Cardiac septum (tissue), 1 donor: ENCODE data around the gene ZNF132. TPM values are rescaled to one million over a fixed set of nuclear protein-coding genes. Genes with fewer than 3 reads are reported as not detected.
"Not testable (repeated sequence)": the region's sequence is repeated elsewhere in the genome, so short reads cannot be mapped to it uniquely, and the experiment has no call there.

Experiments used
- DNase-seq: peaks from one replicate; pipeline ENCODE4 v3.0.0-alpha.2; 2020; ENCODE audit warnings: low spot score
- intact Hi-C: fragments of 100-400 bp; cut with DNase I; formaldehyde crosslinking; loops from one replicate; pipeline ENCODE4 v1.14.0; 2022
- total RNA-seq: library from RNA; stranded (reverse); fragmentation: NEBNext Ultra II Directional; extraction: Animal tissue kit (Norgen Biotek cat#: 25700); gene quantifications from one replicate; pipeline ENCODE4 v1.2.1, GENCODE V29; 2021
- donor health status: DM: no; HTN: no; CAD: no.

The ZNF132 gene
- total RNA-seq, 1 donor from 2014 or later = 5.4 TPM

DNA sequence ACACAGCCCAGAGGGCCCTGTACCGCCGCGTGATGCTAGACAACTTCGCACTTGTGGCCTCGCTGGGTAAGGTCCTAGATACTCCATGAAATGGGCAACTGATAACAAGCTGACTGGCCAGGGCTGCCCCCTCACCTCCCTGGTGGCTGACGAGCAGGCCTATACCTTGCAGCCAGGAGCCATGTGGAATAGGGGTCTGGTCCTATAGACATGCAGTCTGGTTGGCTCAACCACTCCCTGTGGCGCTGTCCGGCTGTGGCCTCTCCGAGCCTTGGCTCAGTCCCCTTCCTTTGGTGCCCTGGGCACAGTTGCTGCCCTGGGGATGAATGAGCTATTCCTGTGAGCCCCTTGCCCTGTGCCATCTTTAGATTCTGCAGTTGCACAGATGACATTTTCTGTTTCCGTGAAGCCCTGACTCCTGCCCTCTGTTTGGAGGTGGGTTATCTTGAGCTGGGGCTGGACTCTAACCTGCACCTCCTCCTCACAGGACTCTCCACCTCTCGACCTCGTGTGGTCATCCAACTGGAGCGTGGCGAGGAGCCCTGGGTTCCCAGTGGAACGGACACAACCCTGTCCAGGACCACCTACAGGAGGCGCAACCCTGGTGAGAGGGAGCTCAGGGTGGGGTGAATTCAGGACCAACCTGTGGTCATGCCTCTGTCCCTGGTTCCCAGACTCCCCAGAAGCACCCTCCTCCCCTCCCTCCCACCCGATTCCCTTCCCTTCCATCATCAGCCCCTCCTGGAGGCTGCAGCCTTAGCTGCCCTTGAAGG, 29.5 kb upstream of the ZNF132 start:
- DNase-seq = no peak
- intact Hi-C loops = no loop called here

DNA sequence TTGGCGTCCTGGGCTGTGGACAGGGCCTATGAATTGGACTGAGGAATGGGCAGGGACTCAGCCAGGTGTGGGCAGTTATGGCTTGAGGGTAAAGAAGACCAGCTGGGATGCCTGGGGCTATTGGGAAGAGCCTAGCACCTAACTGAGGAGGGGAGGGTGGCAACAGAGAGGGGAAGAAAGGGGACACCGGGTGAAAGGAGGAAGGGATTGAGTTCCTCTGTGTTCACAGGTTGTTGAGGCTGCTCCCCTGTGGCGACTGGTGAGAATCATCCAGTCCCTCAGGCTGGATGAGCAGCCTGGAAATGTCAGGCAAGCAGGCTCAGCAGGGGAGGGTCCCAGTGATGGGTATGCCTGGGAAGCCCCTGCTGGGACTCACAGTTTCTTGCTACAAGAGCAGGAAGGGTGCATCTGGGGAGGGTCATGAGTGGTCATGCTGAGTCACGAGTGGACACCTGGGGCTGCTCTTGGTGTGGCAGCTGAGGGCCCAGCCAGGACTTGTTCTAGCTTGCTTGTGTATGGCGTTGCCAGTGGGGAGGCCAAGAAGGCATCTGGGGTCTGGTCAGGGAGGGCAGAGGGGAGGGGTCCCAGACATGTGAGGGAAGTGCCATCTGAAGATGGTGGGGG, 28.4 kb upstream of the ZNF132 start:
- intact Hi-C loops = no loop called here
- DNase-seq = no peak

DNA sequence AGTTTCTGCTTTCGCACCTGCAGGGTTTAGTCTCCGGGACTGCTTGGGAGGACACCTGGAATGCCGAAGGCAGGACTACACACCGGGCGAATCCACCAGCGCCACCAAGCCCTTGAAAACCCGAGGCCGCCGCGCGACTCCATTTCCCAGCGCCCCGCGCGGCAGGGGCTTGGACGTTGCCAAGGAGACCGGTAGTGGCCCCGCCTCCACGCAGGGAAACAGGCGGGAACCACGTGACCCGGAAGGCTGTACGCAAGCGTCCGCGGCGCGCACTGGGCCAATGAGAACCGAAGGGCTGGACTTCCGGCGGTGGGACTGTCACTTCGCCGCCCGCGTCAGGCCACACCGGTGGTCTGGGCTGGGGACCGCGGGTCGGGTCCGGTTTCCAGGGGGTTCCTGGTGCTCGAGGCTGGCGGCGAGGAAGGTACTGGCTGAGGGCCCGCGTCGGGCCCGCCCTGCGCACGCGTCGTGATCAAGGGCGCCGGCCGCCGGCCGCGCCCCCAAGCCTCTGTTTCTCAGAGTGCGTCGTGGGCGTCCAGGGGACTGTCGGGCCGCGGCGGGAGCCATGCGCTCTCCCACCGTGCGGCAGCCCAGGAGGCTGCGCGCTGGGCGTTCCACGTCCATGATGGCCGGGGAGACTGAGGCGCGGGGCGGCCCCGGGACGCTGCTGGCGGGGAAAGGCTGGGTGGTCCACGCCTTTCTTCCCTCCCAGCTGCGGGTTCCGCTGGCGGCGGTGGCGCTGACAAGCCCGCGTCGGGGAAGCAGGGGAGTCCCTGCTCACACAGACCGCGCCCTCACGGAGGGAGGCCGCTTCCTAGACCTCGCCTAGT, 27.0 kb upstream of the ZNF132 start, which contains the start of gene ZNF324:
ZNF324 (plus strand) TSS at position 321 of the 830 bp plus-strand sequence. CDS start 2,106 bp downstream, outside the sequence.
- intact Hi-C loops = loop anchor here (1.0 kb wide), 1 partner anchor 27 kb away; the partner anchor contains the start of gene ZNF132

DNA sequence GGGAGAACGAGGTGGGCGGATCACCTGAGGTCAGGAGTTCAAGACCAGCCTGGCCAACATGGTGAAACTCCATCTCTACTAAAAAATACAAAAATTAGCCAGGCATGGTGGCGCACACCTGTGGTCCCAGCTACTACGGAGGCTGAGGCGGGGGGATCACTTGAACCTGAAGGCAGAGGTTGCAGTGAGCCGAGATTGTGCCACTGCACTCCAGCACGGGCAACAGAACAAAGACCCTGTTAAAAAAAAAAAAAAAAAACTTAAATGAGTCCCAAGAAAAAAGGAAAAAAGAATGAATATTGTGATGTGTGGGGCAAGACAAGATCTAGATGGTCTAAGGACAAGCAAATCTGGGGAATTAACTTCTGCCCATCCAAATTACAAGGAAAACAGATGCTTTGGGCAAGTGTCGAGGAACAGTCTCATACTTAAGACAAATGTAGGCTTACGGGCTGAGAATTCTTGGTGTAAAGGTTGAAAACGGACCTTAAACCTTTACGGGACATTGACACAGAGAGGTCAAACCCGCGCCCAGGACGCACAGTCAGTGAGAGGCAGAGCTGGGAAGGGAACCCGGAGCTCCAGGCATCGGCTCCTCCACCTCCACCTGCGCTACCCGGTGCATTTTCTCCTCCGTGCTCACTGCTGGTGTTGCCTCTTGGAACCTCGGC, 26.3 kb upstream of the ZNF132 start:
- no peak for DNase-seq
- intact Hi-C loops = loop anchor here (1.0 kb wide), 1 partner anchor 26 kb away; the partner anchor contains the start of gene ZNF132

More for the DNA sequence above, 27.0 kb upstream of the ZNF132 start, which contains the start of gene ZNF324:
- peak; percentile 99 for DNase-seq

DNA sequence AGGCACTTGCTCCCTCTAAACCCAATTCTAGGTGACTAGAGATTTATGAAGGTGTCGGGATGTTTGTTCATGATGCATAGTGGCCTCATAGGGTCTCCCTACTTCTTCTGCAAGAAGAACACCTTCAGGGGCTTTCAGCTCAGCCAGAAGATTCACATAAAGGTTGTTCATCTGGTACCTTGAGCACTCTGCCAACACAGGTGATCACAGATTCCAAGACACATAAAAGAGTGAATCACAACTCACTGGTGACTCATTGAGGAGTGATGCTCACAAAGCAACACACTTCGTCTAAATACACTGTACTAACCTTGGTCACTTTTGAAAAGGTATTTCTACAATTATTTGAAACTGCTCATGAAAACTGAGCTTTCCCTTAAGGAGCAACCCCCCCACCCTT, 20.1 kb upstream of the ZNF132 start:
- DNase-seq = no peak
- intact Hi-C loops = no loop called here

DNA sequence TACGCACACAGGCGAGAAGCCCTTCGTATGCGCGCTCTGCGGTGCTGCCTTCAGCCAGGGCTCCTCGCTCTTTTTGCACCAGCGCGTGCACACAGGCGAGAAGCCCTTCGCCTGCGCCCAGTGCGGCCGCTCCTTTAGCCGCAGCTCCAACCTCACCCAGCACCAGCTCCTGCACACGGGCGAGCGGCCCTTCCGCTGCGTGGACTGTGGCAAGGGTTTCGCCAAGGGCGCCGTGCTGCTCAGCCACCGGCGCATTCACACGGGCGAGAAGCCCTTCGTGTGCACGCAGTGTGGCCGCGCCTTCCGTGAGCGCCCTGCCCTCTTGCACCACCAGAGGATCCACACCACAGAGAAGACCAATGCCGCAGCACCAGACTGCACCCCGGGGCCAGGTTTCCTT, 16.2 kb upstream of the ZNF132 start:
- intact Hi-C loops = no loop called here
- DNase-seq = no peak

DNA sequence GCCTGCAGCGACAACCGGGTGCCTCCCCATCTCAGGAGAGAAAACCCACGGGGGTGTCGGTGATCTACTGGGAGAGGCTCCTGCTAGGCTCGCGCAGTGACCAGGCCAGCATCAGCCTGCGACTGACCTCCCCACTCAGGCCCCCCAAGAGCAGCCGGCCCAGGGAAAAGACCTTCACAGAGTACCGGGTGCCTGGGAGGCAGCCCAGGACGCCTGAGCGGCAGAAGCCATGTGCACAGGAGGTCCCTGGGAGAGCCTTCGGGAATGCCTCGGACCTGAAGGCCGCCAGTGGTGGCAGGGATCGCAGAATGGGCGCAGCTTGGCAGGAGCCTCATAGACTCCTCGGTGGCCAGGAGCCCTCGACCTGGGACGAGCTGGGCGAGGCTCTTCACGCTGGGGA, 15.4 kb upstream of the ZNF132 start:
- intact Hi-C loops = no loop called here

DNA sequence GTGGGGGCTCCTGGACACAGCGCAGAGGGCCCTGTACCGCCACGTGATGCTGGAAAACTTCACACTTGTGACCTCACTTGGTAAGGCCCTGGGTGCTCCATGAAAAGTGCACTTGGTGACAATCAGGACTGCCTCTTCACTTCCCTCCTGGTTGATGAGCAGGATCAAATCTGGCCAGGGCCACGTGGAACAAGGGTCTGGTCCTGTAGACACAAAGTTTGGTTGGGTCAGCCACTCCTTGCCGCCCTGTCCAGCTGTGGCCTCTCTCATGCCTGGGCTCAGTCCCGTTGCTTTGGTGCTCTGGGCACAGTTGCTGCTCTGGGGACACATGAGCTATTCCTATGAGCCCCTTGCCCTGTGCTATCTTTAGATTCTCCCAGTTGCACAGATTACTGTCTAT, 13.8 kb upstream of the ZNF132 start:
- intact Hi-C loops = no loop called here
- no peak for DNase-seq

More for the DNA sequence above, 15.4 kb upstream of the ZNF132 start:
- no peak for DNase-seq

DNA sequence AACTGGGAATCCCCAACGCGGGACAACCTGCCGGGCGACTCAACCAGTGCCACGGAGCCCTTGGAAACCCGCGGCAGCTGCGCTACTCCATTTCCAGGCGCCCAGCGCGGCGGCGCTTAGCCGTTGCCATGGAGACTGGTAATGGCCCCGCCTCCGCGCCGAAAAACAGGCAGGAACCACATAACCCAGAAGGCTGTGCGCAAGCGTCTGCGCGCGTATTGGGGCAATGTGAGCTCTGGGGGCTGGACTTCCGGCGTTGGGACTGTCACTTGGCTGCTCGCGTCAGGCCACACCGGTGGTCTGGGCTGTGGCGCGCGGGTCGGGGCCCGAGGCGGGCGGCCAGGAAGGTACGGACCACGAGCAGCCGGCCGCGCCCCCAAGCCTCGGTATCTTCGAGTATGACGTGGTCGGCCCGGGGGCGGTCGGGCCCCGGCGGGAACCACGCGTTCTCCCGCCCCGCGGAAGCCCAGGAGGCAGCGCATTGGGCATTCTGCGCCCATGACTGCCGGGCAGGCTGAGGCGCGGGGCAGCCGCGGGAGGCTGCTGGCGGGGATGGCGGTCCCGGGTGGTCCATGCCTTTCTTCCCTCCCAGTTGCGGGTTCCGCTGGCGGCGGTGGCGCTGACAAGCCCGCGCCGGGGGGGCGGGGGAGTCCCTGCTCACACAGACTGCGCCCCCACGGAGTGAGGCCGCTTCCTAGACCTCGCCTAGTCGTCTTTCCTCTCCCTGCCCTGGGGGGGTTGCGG, 11.6 kb upstream of the ZNF132 start, which contains the start of gene ZNF324B:
ZNF324B (plus strand) TSS at position 265 of the 744 bp plus-strand sequence. CDS start 2,080 bp downstream, outside the sequence.
- DNase-seq = peak; percentile 95
- intact Hi-C loops = no loop called here

DNA sequence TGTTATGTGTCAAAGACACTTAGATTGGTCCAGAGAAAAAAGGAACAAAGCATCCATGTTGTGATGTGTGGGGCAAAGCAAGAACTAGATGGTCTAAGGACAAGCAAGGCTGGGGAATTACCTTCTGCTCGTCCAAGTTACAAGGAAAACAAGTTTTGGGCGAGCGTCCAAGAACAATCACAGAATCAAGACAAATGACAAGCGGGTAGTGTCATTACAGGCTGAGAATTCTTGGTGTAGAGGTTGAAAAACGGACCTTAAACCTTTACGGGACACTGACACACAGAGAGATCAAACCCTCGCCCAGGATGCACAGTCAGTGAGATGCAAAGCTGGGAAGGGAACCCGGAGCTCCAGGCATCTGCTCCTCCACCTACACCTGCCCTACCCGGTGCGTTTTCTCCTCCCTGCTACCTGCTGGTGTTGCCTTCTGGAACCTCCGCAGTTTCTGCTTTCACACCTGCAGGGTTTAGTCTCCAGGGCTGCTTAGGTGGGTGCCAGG, 11.0 kb upstream of the ZNF132 start:
- DNase-seq = no peak
- intact Hi-C loops = no loop called here

DNA sequence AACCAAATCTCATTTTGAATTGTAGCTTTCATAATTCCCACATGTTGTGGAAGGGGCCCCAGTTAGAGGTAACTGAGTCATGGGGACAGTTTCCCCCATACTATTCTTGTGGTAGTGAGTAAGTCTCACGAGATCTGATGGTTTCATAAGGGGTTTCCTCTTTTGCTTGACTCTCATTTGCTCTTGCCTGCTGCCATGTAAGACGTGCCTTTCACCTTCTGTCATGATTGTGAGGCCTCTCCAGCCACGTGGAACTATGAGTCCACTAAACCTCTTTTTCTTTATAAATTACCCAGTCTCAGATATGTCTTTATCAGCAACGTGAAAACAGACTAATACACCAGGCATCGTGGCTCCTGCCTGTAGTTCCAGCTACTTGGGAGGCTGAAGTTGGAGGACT, 10.0 kb upstream of the ZNF132 start:
- intact Hi-C loops, DNase-seq: not testable (repeated sequence)

DNA sequence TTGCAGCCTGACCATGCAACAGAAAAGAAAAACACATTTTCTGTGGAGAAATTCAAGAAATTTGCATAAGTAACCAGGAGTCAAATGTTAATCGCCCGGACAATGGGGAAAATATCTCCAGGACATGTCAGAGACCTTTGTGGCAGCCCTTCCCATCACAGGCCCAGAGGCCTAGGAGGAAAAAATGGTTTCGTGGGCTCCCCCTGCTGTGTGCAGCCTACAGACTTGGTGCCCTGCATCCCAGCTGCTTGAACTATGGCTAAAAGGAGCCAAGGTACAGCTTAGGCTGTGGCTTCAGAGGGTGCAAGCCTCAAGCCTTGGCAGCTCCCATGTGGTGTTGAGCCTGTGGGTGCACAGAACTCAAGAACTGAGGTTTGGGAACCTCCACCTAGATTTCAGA, 8.9 kb upstream of the ZNF132 start:
- intact Hi-C loops, DNase-seq: not testable (repeated sequence)

DNA sequence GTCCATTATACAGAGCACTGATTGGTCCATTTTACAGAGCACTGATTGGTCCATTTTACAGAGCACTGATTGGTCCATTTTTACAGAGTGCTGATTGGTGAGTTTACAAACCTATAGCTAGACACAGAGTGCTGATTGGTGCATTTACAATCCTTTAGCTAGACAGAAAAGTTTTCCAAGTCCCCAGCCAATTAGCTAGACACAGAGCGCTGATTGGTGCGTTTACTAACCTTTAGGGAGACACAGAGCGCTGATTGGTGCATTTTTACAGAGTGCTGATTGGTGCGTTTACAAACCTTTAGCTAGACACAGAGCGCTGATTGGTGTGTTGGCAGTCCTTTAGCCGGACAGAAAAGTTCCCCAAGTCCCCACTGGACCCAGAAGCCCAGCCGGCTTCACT, 3.0 kb upstream of the ZNF132 start:
- DNase-seq, intact Hi-C loops: not testable (repeated sequence)

DNA sequence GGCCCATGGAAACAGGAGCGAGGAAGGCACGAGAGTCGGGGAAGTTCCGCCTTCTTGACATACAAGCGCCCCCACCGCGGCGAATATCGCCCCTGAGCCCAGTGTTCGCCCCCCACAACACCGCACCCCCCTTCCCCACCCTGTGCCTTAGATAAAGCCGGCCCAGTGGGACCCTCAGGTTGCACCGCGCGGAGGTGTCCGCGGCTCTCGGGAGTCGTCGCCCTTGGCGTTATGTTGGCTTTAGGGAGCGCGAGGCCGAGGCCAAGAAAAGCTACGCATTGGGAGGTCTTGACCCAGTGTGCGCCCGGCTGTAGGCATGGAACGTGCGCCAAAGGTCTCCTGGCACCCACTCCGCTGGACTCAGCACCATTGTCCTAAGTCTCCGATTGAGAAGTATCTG, 603 bp upstream of the ZNF132 start:
- DNase-seq = no peak
- intact Hi-C loops = loop anchor here (1.0 kb wide), 2 partner anchors 26 to 32 kb away; partner anchors contain the start of gene ZNF584

DNA sequence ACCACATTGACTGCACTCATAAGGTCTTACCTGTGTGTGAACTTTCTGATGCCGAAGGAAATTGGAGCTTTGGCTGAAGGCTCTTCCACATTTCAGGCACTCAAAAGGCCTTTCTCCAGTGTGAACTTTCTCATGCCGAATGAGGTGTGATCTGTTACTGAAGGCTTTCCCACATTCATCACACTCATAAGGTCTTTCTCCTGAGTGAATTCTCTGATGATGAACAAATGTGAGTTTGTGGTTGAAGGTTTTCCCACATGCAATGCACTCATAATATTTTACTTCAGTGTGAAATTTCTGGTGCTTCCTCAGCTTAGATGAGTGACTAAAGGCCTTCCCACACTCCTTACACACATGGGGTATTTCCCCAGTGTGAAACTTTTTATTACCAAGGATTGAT, 5.7 kb downstream of the ZNF132 start:
- intact Hi-C loops = no loop called here
- no peak for DNase-seq

DNA sequence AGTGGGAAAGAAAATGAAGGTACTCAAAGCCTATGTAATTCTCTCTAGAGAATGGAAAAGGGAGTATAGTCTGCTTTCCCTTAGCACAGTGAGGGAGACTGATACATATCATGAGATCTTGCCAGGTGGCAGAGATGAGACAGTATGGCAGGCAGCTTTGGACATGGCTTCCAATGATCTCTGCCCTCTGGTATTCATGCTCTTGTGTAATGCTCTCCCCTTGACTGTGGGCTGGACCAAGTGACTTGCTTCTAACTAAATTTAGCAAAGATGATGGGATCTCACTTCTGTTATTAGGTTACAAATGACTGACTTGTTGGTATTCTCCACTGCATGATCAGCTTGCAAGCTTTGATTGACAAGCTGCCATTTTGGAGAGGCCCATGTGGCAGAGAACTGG, 10.2 kb downstream of the ZNF132 start:
- DNase-seq = no peak
- intact Hi-C loops = no loop called here

DNA sequence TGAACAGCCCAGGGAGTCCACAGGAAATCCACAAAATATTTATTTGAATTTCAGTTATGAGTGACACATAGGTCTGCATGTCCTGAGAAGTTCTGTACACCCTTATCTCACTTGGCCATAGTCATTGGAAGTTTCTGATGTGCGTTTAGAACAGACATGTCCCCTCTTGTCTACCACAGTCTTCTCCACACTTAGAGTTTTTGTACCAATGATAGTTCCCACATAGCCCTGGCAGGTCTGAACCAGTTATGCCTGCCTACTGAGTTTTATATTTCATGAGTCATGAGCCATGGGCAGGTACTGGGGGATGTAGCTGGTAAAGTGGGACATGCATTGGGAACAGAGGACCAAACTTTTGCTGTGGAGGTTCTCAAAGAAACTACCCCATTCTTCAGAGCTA, 11.3 kb downstream of the ZNF132 start:
- intact Hi-C loops = no loop called here

DNA sequence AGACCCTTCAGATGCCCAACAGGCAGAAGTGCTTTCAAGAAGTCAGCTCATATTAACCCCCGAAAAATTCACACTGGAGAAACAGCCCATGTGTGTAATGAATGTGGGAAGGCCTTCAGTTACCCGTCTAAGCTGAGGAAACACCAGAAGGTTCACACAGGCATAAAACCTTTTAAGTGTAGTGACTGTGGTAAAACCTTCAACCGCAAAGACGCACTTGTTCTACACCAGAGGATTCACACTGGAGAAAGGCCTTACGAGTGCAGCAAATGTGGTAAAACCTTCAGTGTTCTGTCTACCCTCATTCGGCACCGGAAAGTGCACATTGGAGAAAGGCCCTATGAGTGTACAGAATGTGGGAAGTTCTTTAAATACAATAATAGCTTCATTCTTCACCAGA, 22.9 kb downstream of the ZNF132 start:
- intact Hi-C loops = no loop called here
- no peak for DNase-seq

More for the DNA sequence above, 11.3 kb downstream of the ZNF132 start:
- DNase-seq = no peak
